CD14-positive monocyte (primary cell): Measurements from ENCODE around the gene ECSIT. TPM values are rescaled to one million over a fixed set of nuclear protein-coding genes. Genes with fewer than 3 reads are reported as not detected.

Experiments
- DNase-seq, 3 donors: peaks; one replicate each; pipeline ENCODE4 v3.0.0-alpha.2; 2011 to 2022
- H2AFZ ChIP-seq: 2 replicates; pipeline ENCODE4 v1.6.0; 2012; ENCODE audit warnings: mild to moderate bottlenecking, low read depth, low read length, inconsistent platforms; ENCODE audit not compliant: insufficient read depth, poor library complexity, severe bottlenecking
- H3K27ac ChIP-seq, 2 donors: 1 replicate in 1 of 2; 2 replicates in 1 of 2; pipeline ENCODE4 v1.5.1; 2012 to 2013; ENCODE audit warnings: low read length in 2 of 2, control low read depth in 1 of 2, inconsistent platforms in 1 of 2, low read depth in 1 of 2, mild to moderate bottlenecking in 1 of 2
- H3K27me3 ChIP-seq, 2 donors: one replicate each; pipeline versions ENCODE4 v1.6.0 to v1.6.1; 2011 to 2013; ENCODE audit warnings: low read length in 2 of 2; ENCODE audit not compliant: control insufficient read depth in 2 of 2, insufficient read depth in 2 of 2
- H3K36me3 ChIP-seq, 2 donors: replicated peaks in 1 of 2; 1 replicate in 1 of 2; 2 replicates in 1 of 2; pipeline versions ENCODE4 v1.5.1 to v1.6.1; 2012 to 2013; ENCODE audit warnings: low read length in 2 of 2, control low read depth in 1 of 2, inconsistent platforms in 1 of 2, mild to moderate bottlenecking in 1 of 2; ENCODE audit not compliant: insufficient read depth in 2 of 2, control insufficient read depth in 1 of 2
- H3K4me1 ChIP-seq, 2 donors: 1 replicate in 1 of 2; 2 replicates in 1 of 2; pipeline versions ENCODE4 v1.5.1 to v1.6.1; 2012 to 2013; ENCODE audit warnings: low read length in 2 of 2, control low read depth in 1 of 2, inconsistent platforms in 1 of 2, mild to moderate bottlenecking in 1 of 2, moderate library complexity in 1 of 2; ENCODE audit not compliant: insufficient read depth in 2 of 2, control insufficient read depth in 1 of 2
- H3K4me2 ChIP-seq: replicated peaks from 2 replicates; pipeline ENCODE3; 2012; ENCODE audit warnings: low read length, moderate library complexity, mild to moderate bottlenecking; ENCODE audit not compliant: poor library complexity, severe bottlenecking; ENCODE audit errors: extremely low read depth
- H3K4me3 ChIP-seq, 3 experiments: fragments of 200-600 bp in 1 of 3; sonication (generic) in 1 of 3; replicated peaks in 1 of 3; 1 replicate in 2 of 3; 2 replicates in 1 of 3; pipeline ENCODE4 v1.5.1; 2011 to 2013; ENCODE audit warnings: low read length in 3 of 3, mild to moderate bottlenecking in 3 of 3, control low read depth in 2 of 3, low read depth in 2 of 3, inconsistent platforms in 1 of 3, moderate library complexity in 1 of 3
- H3K79me2 ChIP-seq: 2 replicates; pipeline ENCODE4 v1.6.0; 2012; ENCODE audit warnings: mild to moderate bottlenecking, control low read depth, inconsistent platforms, low read length, moderate library complexity; ENCODE audit not compliant: insufficient read depth
- H3K9ac ChIP-seq: 2 replicates; pipeline ENCODE4 v1.6.0; 2017; ENCODE audit warnings: low read length, mild to moderate bottlenecking; ENCODE audit not compliant: insufficient read depth, poor library complexity, severe bottlenecking
- H3K9me3 ChIP-seq, 2 donors: replicated peaks in 1 of 2; 1 replicate in 1 of 2; 2 replicates in 1 of 2; pipeline versions ENCODE4 v1.5.1 to v1.6.1; 2012 to 2013; ENCODE audit warnings: low read length in 2 of 2, control low read depth in 1 of 2; ENCODE audit not compliant: control insufficient read depth in 1 of 2, insufficient read depth in 1 of 2
- H4K20me1 ChIP-seq: 2 replicates; pipeline ENCODE4 v1.6.0; 2012; ENCODE audit warnings: mild to moderate bottlenecking, low read length, control low read depth, moderate library complexity; ENCODE audit not compliant: insufficient read depth
- H3K27ac Mint-ChIP-seq, 7 donors: one replicate each; pipeline ENCODE4 v1.8.0; 2020; ENCODE audit warnings: mild to moderate bottlenecking in 7 of 7, mixed read lengths in 7 of 7, moderate library complexity in 6 of 7, inconsistent platforms in 2 of 7
- H3K27me3 Mint-ChIP-seq, 3 donors: one replicate each; pipeline ENCODE4 v1.8.0; 2021 to 2022; ENCODE audit warnings: low read depth in 3 of 3, mild to moderate bottlenecking in 3 of 3, mixed read lengths in 3 of 3, moderate library complexity in 3 of 3, inconsistent platforms in 1 of 3
- H3K36me3 Mint-ChIP-seq, 2 donors: one replicate each; pipeline ENCODE4 v1.8.0; 2020; ENCODE audit warnings: mixed read lengths in 2 of 2, inconsistent platforms in 1 of 2, mild to moderate bottlenecking in 1 of 2
- H3K4me1 Mint-ChIP-seq: one replicate; pipeline ENCODE4 v1.8.0; 2020; ENCODE audit warnings: mild to moderate bottlenecking, mixed read lengths
- H3K4me3 Mint-ChIP-seq, 2 donors: one replicate each; pipeline ENCODE4 v1.8.0; 2020; ENCODE audit warnings: mild to moderate bottlenecking in 2 of 2, mixed read lengths in 2 of 2, moderate library complexity in 1 of 2
- H3K9me3 Mint-ChIP-seq, 7 donors: one replicate each; pipeline ENCODE4 v1.8.0; 2020 to 2022; ENCODE audit warnings: mixed read lengths in 7 of 7, mild to moderate bottlenecking in 6 of 7, moderate library complexity in 6 of 7, inconsistent platforms in 2 of 7
- WGBS: methylation state at CpG from one replicate; pipeline ENCODE4 v1.1.5; 2013; ENCODE audit warnings: missing lambda C conversion rate; ENCODE audit not compliant: insufficient coverage; 5-methylcytosine and 5-hydroxymethylcytosine counted together
- intact Hi-C, 2 donors: fragments of 100-400 bp; cut with micrococcal nuclease; formaldehyde crosslinking; loops; one replicate each; pipeline versions ENCODE4 v1.15.0 to v1.15.1; 2023
- polyA plus RNA-seq, 3 donors: library from polyadenylated mRNA; depleted of rRNA in 1 of 3; unstranded in 2 of 3; stranded (reverse) in 1 of 3; fragments of 300-500 nt in 2 of 3; fragments of >200 nt in 1 of 3; fragmentation: Illumina TruSeq in 2 of 3; gene quantifications; 1 replicate in 2 of 3; 2 replicates in 1 of 3; pipeline ENCODE4 v1.2.3, GENCODE V29; 2012 to 2021
- TF ChIP-seq, protein P1 (sequence below): fragments of 200-600 bp; IDR thresholded peaks from one replicate; pipeline ENCODE4 v1.8.0; 2022; ENCODE audit warnings: antibody characterized with exemption, mild to moderate bottlenecking

Gene ECSIT
- polyA plus RNA-seq, 3 donors = 26.4 to 31.6 (median 28.3) TPM

GRCh38 chr19:11479090-11479897, 49.6 kb downstream of the ECSIT start:
- no peak overlapping the region for H3K9ac ChIP-seq

More at GRCh38 chr19:11479090-11479897, 49.6 kb downstream of the ECSIT start:
- no peaks in the 10 kb centered on the region for H4K20me1 ChIP-seq
- intact Hi-C loops = no loop called here
- peaks cover 48 to 74% (median 58%) of the 10 kb centered on the region in 3 donors for H3K27me3 Mint-ChIP-seq
- peaks cover 23 to 53% of the 10 kb centered on the region in 2 donors for H3K27me3 ChIP-seq
- peaks cover 7 to 21% of the 10 kb centered on the region in 2 donors for H3K9me3 ChIP-seq
- peaks cover 24% of the 10 kb centered on the region for H3K4me1 Mint-ChIP-seq
- TF ChIP-seq, protein P1, sequence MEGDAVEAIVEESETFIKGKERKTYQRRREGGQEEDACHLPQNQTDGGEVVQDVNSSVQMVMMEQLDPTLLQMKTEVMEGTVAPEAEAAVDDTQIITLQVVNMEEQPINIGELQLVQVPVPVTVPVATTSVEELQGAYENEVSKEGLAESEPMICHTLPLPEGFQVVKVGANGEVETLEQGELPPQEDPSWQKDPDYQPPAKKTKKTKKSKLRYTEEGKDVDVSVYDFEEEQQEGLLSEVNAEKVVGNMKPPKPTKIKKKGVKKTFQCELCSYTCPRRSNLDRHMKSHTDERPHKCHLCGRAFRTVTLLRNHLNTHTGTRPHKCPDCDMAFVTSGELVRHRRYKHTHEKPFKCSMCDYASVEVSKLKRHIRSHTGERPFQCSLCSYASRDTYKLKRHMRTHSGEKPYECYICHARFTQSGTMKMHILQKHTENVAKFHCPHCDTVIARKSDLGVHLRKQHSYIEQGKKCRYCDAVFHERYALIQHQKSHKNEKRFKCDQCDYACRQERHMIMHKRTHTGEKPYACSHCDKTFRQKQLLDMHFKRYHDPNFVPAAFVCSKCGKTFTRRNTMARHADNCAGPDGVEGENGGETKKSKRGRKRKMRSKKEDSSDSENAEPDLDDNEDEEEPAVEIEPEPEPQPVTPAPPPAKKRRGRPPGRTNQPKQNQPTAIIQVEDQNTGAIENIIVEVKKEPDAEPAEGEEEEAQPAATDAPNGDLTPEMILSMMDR = no peak
- WGBS = 22% methylated on average over 46 of the region's 62 CpGs
- no peaks in the 10 kb centered on the region for H3K79me2 ChIP-seq
- peaks cover 35 to 49% of the 10 kb centered on the region in 2 donors for H3K4me1 ChIP-seq
- H3K36me3 ChIP-seq = no peaks in the 10 kb centered on the region
- no peak overlapping the region for H2AFZ ChIP-seq
- H3K36me3 Mint-ChIP-seq = peaks cover 8 to 11% of the 10 kb centered on the region in 2 donors
- H3K4me2 ChIP-seq = peak overlapping the region; percentile 41
- no peak overlapping the region for H3K27ac ChIP-seq
- peaks cover 5 to 22% (median 11%) of the 10 kb centered on the region in 7 donors for H3K9me3 Mint-ChIP-seq
- H3K4me3 ChIP-seq = peak overlapping the region in 1 of 3 experiments; percentile 30
- peak overlapping the region in 2 of 7 donors; percentile 16 to 75 for H3K27ac Mint-ChIP-seq
- peak overlapping the region; percentile 64 to 85 for H3K4me3 Mint-ChIP-seq
- DNase-seq = no peak
